Muscle of arm (tissue), 12 donors: Measurements from ENCODE around the gene WIPF3. TPM values are rescaled to one million over a fixed set of nuclear protein-coding genes. Genes with fewer than 3 reads are reported as not detected.
A peak's percentile ranks its signal among the peaks of the same experiment; 100 is the strongest.
"Not testable (repeated sequence)": the region's sequence is repeated elsewhere in the genome, so short reads cannot be mapped to it uniquely, and the experiment has no call there.

ENCODE experiments used
- DNase-seq: peaks from one replicate; pipeline ENCODE4 v3.0.0-alpha.2; 2013
- polyA plus RNA-seq, 12 donors: library from polyadenylated mRNA; unstranded; fragments of 120-200 nt; gene quantifications; one replicate each; pipeline ENCODE4 v1.2.1, GENCODE V29; 2013; ENCODE audit not compliant: insufficient read length in 12 of 12

The WIPF3 gene
- polyA plus RNA-seq, 12 donors = 11.9 to 22.9 (median 18.2) TPM; not detected in 1

DNA sequence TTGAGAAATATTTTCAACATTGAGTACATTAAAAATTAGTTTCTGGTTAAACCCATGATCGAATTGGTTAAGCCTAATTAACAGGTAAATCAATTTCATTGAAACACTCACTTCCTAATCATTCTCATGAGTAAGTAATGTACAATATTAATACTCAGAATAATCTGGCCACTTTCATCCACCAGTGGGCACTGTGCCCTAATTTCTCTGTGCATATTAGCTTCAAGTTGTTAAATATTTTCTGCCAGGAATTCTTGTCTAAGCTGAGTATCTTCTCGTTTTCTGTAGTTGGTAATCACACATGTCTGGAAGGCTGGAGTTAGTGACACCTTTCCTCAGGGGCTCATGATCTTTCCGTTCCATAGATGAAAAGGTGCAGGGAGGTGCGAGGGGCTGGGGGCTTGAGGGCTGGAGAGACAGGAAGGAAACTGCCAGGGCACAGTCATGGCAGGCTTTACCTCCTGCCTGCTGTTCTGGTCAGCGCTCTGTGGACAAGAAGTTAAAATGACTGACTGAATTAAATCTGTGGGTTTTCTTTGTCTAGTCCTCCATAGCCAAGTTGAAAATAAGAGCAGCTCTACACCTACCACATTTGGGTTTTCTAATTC, 71.9 kb downstream of the WIPF3 start:
- DNase-seq = peak; percentile 51

DNA sequence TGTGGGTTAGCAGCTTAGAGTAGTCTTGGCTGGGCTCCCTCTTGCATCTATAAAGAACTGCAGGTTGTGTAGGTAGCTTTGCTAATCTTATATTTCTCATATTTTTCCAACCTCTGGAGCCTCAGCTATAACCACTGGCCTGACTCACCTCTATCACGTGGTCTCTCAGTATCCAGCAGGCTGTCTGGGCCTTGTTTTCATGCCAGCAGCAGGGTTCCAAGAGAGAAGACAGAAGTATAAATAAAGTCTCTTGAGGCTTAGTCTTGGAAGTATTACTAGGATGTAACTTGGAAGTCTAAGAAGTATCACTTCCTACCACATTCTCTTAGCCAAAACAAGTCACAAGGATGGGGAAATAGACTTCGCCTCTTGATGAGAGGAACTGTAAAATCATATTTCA, 73.3 kb downstream of the WIPF3 start:
- peak; percentile 52 for DNase-seq

DNA sequence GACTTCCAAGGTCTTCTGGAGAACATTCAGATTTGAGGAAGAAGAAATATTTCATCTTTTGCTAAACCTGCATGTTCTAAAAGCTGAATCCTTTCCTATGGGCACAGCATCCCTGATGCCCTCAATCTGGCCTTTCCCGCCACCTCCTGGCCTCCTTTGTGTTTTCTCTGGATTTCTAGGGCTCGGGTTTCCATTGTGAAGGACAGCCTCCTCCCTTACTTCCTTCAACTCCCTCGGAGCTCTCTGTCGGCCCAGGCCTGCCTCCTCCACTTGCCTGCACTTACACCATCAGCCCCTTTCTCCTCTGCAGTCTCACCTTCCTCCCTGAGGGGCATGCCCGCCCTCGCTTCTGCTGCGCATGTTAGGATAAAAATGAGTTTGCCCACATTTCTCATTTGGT, 75.4 kb downstream of the WIPF3 start:
- no peak for DNase-seq

DNA sequence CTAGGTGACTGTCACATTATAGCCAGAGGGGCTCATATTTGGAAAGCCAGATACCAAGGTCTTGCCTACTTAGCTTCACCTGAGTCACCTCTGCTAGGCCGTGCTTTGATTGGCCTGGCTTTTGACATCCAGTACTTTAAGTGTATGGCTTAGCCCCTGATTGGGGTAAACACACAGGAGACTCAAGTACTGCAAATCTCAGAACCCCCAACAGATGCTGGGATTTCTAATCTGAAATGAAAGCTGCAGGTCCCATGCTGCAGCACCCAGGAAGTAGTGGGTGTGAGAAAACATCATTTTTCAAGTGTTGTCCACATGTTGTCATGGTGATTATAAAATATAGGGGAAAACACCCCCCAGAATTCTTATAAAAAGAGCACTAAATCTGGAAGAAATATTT, 76.2 kb downstream of the WIPF3 start:
- DNase-seq = no peak

DNA sequence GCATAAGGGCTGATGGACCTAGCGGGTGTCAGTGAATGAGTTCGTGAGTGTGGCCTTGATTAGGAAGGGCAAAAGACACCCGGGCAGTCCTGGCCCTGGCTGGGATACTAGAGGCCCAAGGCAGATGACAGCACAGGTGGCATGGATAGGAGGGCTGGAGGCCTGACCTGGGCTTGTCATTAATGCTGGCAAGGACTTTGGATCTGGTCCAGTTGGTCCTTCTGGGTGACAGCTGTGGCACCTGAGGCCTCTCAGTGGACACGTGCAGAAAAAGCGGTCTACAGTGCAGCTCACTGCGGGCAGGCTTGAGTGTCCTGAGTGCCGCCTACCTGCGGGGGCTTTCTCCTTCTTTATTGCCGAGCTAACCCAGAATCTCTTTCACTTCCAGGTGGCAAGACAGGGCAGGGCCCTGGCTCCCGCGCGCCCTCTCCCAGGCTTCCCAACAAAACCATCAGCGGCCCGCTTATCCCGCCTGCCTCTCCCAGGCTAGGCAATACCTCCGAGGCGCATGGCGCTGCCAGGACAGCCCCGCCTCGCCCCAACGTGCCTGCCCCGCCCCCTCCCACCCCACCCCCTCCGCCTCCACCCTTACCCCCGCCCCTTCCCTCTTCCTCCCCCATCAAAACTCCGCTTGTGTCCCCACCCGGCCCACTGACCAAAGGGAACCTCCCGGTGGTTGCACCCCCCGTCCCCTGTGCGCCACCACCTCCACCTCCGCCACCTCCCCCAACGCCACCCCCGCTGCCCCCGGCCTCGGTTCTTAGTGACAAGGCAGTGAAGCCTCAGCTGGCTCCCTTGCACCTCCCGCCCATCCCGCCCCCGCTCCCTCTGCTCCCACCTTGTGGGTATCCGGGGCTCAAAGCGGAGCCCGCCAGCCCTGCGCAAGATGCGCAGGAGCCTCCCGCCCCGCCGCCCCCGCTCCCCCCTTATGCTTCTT, 77.4 kb downstream of the WIPF3 start:
- no peak for DNase-seq

DNA sequence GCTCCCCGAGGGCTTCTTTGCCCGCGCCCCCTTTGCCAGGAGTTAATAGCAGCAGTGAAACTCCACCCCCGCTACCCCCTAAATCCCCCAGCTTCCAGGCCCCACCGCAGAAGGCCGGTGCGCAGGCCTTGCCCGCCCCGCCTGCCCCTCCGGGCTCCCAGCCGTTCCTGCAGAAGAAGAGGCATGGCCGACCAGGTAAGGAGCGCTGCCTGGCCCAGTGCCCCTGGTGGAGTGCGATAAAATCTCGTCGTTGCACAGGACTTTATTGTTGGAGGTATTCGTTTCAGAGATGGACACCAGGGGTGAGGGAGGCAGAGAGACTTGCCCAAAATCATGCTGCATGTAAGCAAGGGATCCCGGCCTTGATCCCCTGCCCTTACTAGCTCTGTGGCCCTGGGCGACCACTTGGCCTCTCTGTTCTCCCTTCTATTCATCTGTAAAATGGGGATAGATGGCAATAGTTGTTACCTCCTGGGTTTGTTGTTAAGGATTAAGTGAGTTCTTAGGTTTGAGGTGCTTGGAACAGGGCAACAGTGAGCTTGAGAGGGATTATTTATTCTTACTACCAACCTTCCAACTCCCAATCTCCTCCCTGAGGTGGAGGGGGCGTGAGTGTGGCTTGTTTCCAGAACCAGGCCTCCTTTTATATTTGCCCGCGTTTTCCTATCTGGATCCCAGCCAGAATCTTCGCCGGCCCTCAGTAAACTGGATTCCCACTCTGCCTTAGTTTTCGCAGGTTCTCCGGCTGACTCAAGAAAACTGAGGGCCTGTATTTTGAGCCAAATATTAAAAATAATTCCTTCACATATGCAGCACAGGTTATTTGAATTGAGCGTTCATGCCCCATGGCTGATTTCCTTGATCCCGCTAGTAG, 78.3 kb downstream of the WIPF3 start:
- DNase-seq = no peak

DNA sequence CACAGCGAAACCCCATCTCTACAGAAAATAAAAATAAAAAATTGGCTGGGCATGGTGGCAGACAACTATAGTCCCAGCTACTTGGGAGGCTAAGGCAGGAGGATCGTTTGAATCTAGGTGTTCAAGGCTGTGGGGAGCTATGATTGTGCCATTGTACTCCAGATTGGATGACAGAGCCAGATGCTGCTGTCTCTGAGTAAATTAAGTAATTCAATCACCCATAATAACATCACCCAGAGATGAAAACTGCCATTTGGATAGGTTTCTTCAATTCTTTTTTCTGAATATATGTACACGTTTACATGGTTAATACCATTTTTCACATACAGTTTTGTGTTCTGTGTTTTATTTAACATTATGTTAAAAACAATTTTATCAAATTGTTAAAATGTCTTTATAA, 79.3 kb downstream of the WIPF3 start:
- no peak for DNase-seq

DNA sequence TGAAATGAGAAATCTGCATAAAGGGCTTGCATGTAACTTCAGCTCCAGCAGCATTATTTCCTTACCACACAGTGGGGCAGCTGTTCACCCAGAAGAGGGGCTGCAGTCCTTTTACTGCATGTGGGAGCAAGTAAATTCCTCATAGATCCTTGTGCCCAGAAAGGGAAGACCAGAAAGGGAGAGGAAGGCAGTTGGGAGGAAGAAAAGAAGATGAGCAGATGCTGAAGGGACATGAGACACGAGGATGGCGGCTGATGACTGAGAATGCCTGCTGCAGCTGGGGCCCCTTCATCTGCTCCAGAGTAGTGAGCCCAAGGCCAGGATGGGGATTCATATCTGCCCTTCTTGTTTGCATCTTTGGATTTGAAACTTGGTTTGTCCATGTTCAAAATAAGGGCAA, 80.5 kb downstream of the WIPF3 start:
- DNase-seq = no peak

DNA sequence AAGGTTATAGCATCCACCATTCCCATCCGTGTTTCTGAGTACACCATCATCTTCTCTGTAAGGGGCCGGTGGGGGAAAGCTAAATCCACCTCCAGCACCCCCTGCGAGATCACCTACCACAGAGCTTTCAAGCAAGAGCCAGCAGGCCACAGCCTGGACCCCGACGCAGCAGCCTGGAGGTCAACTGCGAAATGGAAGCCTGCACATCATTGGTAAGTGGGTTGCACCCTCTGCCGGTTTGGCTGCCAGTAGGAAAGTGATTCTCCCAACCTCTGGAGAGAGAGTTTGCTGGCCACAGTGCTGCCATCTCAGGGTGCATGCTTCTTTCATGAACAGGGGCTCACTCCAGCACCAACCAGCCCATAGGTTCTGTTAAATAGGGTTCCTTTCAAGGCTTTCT, 81.7 kb downstream of the WIPF3 start:
- no peak for DNase-seq

DNA sequence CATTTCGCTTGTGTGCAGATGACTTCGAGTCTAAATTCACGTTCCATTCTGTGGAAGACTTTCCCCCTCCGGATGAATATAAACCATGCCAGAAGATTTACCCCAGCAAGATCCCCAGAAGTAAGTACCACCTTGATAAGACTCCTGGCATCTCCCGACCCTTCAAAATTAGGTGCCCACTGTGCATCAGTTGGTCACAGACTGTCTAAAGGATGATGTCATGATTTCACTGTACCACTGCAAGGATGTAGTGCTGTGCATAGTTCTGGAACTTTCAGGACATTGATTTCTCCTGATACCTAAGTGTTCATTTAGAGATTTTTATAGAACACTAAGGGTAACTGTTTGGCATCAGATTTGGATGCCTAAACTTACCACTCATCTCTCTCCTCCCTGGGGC, 83.0 kb downstream of the WIPF3 start:
- no peak for DNase-seq

DNA sequence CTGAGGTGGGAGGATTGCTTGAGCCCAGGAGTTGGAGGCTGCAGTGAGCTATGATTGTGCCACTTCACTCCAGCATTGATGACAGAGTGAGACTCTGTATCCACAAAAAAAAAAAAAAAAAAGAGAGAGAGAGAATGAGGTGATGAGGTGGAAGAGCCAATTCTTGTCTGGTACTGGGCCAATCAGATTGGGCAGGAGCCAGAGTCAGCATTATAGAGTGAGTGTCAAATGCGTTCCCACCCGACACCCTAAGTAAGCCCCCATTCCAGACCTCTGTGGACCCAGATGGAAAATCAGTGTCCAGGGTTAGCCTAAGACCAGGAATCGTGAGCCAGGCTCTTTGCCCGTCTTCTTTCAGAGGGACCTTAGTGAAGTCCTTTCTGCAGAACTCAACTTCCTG, 83.9 kb downstream of the WIPF3 start:
- no peak for DNase-seq

DNA sequence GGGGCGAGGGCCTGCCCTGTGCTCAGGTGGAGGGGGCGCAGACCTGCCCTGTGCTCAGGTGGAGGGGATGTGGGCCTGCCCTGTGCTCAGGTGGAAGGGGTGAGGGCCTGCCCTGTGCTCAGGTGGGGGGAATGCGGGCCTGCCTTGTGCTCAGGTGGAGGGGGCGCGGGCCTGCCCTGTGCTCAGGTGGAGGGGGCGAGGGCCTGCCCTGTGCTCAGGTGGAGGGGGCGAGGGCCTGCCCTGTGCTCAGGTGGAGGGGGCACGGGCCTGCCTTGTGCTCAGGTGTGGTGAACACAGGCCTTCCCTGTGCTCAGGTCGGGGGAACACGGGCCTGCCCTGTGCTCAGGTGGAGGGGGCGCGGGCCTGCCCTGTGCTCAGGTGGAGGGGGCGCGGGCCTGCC, 84.5 kb downstream of the WIPF3 start:
- DNase-seq = not testable (repeated sequence)

DNA sequence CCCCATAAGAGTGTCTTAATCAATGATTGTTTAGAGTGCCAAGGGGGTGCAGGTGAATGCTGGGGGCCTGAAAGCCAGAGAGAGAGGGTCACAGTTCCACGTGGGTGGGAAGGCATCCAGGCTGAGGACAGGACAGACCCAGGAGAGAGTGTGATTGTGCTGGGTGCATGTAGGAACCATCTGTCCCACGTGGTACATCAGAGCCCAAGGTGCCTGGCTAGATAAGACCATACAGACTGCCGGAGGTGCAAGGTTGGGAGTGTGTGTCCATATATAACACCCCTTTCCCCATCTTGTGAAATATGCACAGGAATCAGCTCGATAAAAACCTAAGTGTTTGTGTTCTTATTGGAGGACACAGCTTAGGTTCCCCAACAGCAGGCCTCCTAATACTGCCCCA, 85.5 kb downstream of the WIPF3 start:
- DNase-seq = no peak

DNA sequence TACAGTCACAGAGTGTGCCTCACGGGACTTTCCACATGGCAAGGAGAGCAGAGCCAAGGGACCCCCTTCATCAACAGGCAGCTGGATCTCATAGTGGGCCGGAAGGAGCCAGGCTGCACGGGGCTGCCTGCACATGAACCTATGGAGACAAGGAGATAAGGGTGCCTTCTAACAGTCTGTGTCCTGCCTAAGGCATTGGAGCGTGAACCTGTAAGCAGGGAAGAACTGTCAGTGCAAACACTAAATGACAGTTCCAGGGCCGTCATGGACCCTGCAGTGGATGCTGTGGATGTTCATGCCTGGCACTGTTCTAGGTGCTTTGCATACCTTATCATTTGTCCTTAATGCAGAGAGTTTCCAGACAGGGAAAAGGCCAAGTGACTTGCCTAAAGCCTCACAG, 85.9 kb downstream of the WIPF3 start:
- DNase-seq = no peak

DNA sequence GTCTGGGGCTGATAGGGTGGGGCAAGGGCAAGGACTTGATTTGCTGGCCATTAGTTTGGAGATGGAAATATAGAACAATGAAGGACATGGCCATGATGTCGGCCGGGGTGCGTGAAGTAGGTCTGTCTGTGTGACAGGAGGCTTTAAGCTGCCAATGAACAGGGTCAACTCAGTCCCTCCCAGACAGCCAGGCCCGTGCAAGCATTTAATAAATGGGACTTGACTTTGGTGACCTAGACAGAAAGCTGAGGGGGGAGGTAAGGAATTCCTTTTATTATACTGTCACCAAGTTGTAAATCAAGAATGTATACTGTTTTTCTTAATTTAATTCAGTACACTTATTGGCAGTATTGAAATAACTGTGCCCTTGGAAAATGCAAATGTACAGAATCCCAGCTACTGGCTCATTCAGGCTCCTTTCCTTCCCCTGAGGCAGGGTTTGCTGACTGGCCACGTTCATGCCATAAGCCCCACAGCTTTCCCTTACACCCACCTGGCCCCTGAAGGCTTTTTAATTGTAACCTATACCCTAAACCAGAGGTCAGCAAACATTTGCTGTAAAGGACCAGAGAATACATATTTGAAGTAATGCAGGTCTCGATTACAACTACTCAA, 87.2 kb downstream of the WIPF3 start:
- DNase-seq = no peak

DNA sequence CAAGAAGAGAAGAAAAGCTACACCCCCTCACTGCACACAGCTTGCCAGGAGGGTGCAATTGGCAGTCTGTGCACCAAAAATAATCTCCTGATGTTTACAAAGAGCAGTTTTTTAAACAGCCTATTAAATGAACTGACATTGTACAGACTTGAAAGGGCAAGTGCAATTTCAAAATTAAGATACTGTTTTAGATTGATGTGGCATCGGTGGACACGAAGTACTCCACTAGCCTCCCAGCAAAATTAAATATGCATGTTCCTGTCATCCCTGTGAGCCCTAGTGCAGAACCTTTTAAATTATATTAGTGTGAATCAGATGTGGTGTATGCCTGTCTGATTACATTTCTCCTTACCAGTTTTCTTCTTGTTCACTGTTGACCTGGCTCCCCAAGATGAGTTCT, 87.9 kb downstream of the WIPF3 start:
- DNase-seq = no peak

DNA sequence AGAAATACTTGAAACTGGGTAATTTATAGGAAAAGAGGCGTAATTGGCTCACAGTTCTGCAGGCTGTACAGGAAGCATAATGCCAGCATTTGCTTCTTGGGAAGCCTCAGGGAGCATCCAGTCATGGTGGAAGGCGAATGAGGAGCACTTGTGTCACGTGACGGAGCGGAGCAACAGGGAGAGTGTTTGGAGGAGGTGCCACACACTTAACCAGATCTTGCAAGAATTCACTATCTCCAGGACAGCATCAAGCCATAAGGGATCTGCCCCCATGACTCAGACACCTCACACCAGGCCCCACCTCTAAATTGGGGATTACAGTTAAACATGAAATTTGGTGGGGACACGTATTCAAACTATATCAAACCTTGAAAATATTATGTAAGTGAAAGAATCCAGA, 89.3 kb downstream of the WIPF3 start:
- no peak for DNase-seq

DNA sequence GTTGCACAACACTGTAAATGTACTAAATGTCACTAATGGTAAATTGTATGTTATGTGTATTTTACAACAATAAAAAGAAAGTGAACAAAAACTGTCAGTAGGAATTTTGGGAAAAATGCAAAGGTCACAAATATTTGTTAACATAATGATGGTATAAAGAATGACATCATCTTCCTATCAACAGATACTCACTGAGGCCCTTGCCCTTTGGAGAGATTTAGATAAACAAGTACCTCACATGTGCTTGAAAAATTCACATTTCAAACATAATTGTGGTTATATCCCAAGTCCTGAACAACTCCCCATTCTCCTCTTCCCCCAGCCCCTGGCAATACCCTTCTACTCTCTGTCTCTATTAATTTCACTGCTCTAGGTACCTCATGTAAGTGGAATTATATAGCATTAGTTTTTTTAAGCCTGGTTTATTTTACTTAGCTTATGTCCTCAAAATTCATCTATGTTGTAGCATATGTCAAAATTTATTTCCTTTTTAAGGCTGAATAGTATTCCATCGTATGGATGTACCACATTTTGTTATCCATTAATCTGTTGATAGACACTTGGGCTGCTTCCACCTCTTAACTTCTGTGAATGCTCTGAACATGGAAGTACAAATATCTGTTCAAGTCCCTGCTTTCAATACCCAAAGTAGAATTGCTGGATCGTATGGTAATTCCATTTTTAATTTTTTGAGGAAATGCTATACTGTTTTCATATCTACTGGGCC, 90.5 kb downstream of the WIPF3 start:
- DNase-seq = no peak

DNA sequence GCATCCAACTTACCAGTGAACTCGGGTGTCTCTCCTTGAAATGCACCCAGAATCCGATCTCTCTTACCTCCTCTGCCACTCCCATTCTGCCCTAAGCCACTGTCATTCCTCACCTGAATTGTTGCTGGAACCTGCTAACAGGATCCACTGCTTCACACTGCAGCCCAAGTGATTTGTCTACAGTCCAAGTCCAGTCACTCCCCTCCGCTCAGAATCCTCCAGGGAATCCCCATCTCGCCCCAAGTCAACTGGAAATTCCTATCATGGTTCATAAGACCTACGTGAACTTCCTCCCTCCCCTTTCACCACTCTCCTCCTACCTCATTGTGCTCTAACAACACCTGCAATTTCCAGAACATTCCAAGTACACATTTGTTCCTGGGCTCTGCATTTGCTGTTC, 92.0 kb downstream of the WIPF3 start:
- DNase-seq = no peak

DNA sequence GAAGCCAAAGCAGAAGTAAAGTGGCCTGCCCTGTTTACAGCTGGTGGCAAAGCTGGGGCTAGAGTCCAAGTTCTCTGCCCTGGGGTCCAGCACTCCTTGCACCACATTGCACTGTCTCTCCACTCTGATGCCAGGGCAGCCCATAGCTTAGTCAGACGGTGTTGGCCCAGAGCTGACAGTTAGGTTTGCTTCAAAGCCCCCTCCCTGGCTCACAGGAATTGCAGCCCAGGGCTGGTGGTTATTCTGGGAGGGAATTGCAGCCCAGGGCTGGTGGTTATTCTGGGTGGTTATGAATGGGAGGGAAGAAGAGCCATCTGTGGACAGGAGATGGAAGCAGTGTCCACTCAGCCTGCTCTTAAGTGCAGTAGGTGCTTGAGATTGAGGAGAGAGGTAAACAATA, 94.4 kb downstream of the WIPF3 start:
- DNase-seq = no peak
